ENCODE results near the gene MTF1.

Gene MTF1

GRCh38 chr1:37851262-37851661 is 8.1 kb downstream of the MTF1 start:
- in situ Hi-C loops (cut with HindIII; ENCODE audit: low pct_ligation_motif_present, low sequenced_read_pairs) = no loop called here
- H3K27ac ChIP-seq = no peak overlapping the region

GRCh38 chr1:37850352-37850955 is 8.9 kb downstream of the MTF1 start:
- TF ChIP-seq CTCF (IDR thresholded peaks at IDR 0.05; ENCODE audit: low read depth, low read length, missing control alignments) = no peak
- Histone ChIP-seq H3K27ac (no peak overlapping the region), H3K27me3 (replicated peaks) (no peaks in the 10 kb centered on the region), H3K36me3 (replicated peaks) (peaks cover 6% of the 10 kb centered on the region), H3K4me3 (ENCODE audit: low read depth, low read length) (no peak overlapping the region)
- DNase-seq = no peak
- in situ Hi-C loops (cut with HindIII; ENCODE audit: low pct_ligation_motif_present, low sequenced_read_pairs) = no loop called here

More at GRCh38 chr1:37851262-37851661, 8.1 kb downstream of the MTF1 start:
- peaks cover 6% of the 10 kb centered on the region for H3K36me3 ChIP-seq (replicated peaks)
- H3K4me3 ChIP-seq (ENCODE audit: low read depth, low read length) = no peak overlapping the region
- no peak for TF ChIP-seq CTCF (IDR thresholded peaks at IDR 0.05; ENCODE audit: low read depth, low read length, missing control alignments)
- DNase-seq = no peak
- H3K27me3 ChIP-seq (replicated peaks) = no peaks in the 10 kb centered on the region

GRCh38 chr1:37849480-37849879 is 9.9 kb downstream of the MTF1 start:
- peaks cover 6% of the 10 kb centered on the region for H3K36me3 ChIP-seq (replicated peaks)

GRCh38 chr1:37846647-37847339 is 12.6 kb downstream of the MTF1 start:
- DNase-seq = no peak
- no peak for TF ChIP-seq CTCF (IDR thresholded peaks at IDR 0.05; ENCODE audit: low read depth, low read length, missing control alignments)
- Histone ChIP-seq H3K36me3 (replicated peaks) (peaks cover 6% of the 10 kb centered on the region), H3K27me3 (replicated peaks) (no peaks in the 10 kb centered on the region), H3K27ac (no peak overlapping the region), H3K4me3 (ENCODE audit: low read depth, low read length) (no peak overlapping the region)
- in situ Hi-C loops (cut with HindIII; ENCODE audit: low pct_ligation_motif_present, low sequenced_read_pairs) = no loop called here

More at GRCh38 chr1:37849480-37849879, 9.9 kb downstream of the MTF1 start:
- H3K27ac ChIP-seq = no peak overlapping the region
- no peak for DNase-seq
- H3K27me3 ChIP-seq (replicated peaks) = no peaks in the 10 kb centered on the region
- in situ Hi-C loops (cut with HindIII; ENCODE audit: low pct_ligation_motif_present, low sequenced_read_pairs) = no loop called here
- no peak overlapping the region for H3K4me3 ChIP-seq (ENCODE audit: low read depth, low read length)
- no peak for TF ChIP-seq CTCF (IDR thresholded peaks at IDR 0.05; ENCODE audit: low read depth, low read length, missing control alignments)

- no peak for DNase-seq
- no peak overlapping the region for H3K4me3 ChIP-seq (ENCODE audit: low read depth, low read length)
Measured at GRCh38 chr1:37845786-37846185, 13.6 kb downstream of the MTF1 start.

More at GRCh38 chr1:37845786-37846185, 13.6 kb downstream of the MTF1 start:
- in situ Hi-C loops (cut with HindIII; ENCODE audit: low pct_ligation_motif_present, low sequenced_read_pairs) = no loop called here
- TF ChIP-seq CTCF (IDR thresholded peaks at IDR 0.05; ENCODE audit: low read depth, low read length, missing control alignments) = no peak
- Histone ChIP-seq H3K36me3 (replicated peaks) (peaks cover 6% of the 10 kb centered on the region), H3K27ac (no peak overlapping the region), H3K27me3 (replicated peaks) (no peaks in the 10 kb centered on the region)

Data from brain microvascular endothelial cell (primary cell).